PFSK-1 (cell line): Measurements from ENCODE around the gene SPIRE2.

Source experiments
- FOXP2 ChIP-seq: optimal IDR thresholded peaks from 2 replicates; pipeline ENCODE3; 2011; ENCODE audit warnings: borderline replicate concordance, control low read depth, inconsistent platforms; ENCODE audit not compliant: insufficient read depth; ENCODE audit errors: extremely low read length, extremely low read depth
- POLR2AphosphoS5 ChIP-seq: IDR thresholded peaks from 2 replicates; pipeline ENCODE4 v1.6.1; 2012; ENCODE audit warnings: low read depth, mild to moderate bottlenecking, control low read depth, low read length, moderate library complexity
- REST ChIP-seq, 2 experiments: IDR thresholded peaks; 2 replicates each; pipeline versions ENCODE4 v1.6.1 to v1.8.0; 2011 to 2012; ENCODE audit warnings: low read depth in 2 of 2, low read length in 2 of 2, control low read depth in 1 of 2, inconsistent platforms in 1 of 2, mild to moderate bottlenecking in 1 of 2, moderate library complexity in 1 of 2; ENCODE audit not compliant: insufficient read depth in 1 of 2
- SIN3A ChIP-seq: IDR thresholded peaks from 2 replicates; pipeline ENCODE4 v1.6.1; 2012; ENCODE audit warnings: mild to moderate bottlenecking, low read length, moderate library complexity, borderline replicate concordance; ENCODE audit not compliant: insufficient read depth
- TAF1 ChIP-seq: IDR thresholded peaks from 2 replicates; pipeline ENCODE4 v1.6.1; 2012; ENCODE audit warnings: low read length, control low read depth, borderline replicate concordance; ENCODE audit not compliant: insufficient read depth

Gene SPIRE2

GRCh38 chr16:89815639-89816348 lies 12.5 kb upstream of the SPIRE2 start:
- TF ChIP-seq TAF1 (no peak), REST (IDR thresholded peaks at IDR 0.05; ENCODE audit: insufficient read depth in 1 of 2, low read depth in 2 of 2, low read length in 2 of 2) (no peak), POLR2AphosphoS5 (no peak), SIN3A (no peak), FOXP2 (no peak)

GRCh38 chr16:89821438-89822187 lies 6.7 kb upstream of the SPIRE2 start:
- TF ChIP-seq SIN3A (no peak), FOXP2 (no peak), POLR2AphosphoS5 (no peak), REST (IDR thresholded peaks at IDR 0.05; ENCODE audit: insufficient read depth in 1 of 2, low read depth in 2 of 2, low read length in 2 of 2) (no peak), TAF1 (no peak)

DNA sequence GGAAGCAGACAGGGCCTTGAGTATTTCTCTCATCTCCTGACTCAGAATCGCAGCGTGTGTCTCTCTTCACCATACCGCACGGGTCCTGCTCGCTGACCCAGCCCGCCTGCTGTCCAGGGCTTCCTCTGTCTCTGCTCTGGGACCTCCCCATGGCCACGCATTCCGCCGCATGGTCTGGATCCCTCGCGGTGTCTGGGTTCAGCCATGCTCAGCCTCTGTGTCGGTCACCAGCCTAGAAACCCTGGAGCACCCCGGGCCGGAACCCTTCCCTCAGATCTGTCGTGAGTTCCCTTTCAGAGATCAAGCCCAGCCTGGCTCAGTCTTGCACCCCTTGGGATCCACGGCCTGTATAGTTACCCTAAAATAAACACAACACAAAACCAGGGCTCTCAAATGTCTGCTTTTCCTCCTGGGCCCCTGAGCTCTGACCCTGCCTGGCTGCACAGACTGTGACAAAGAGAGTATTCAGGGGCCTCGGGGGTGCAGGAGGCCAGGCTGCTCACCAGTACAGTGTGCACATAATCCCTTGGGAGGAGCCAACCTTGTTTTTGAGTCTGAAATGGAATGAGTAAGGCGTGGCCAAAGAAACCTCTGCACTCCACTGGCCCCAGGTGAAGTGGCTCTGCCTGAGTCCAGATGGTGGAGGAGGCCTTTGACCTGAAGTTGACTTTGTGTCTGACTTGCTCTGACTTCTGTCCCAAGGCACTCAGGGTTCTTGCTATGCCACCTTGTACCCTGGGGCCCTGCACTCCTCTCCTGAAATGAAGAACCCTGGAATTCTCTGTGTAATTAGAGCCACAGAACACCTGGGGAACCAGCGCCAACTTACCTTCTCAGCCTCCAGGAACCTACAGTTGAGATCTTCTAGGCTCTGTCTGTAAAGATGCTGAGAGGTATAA lies 5.8 kb upstream of the SPIRE2 start:
- TF ChIP-seq TAF1: no peak
- no peak for TF ChIP-seq REST (IDR thresholded peaks at IDR 0.05; ENCODE audit: insufficient read depth in 1 of 2, low read depth in 2 of 2, low read length in 2 of 2)
- no peak for TF ChIP-seq SIN3A
- no peak for TF ChIP-seq FOXP2
- no peak for TF ChIP-seq POLR2AphosphoS5

- TF ChIP-seq POLR2AphosphoS5: no peak
- no peak for TF ChIP-seq REST (IDR thresholded peaks at IDR 0.05; ENCODE audit: insufficient read depth in 1 of 2, low read depth in 2 of 2, low read length in 2 of 2)
- no peak for TF ChIP-seq FOXP2
- TF ChIP-seq SIN3A: no peak
Observed at GRCh38 chr16:89823087-89823823, 5.0 kb upstream of the SPIRE2 start.
